ENCODE data around the gene TSBP1.
A peak's percentile ranks its signal among the peaks of the same experiment; 100 is the strongest.

TSBP1 gene

DNA sequence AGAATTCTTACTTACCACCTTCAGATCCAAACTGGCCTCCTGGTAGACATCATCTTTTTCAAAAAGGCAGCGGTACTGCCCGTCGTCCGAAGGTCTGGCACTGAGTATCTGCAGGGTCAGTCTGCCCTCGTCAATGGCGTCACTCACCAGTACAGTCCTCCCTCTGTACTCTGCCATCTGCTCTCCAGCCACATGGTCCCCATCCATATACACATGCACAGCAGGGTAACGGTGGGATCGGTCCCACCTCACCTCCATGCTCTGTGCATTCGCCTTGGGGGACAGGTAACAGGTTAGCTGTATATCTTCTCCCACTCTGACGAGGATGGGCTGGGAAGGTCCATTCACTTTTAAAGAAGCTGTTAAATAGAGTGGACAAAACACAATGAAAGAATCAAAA lies 24.3 kb upstream of the TSBP1 start:
- Histone ChIP-seq H3K79me2 (ENCODE audit: insufficient read depth, low read length) (no peaks in the 10 kb centered on the region), H3K9me2 (replicated peaks; ENCODE audit: low read depth, low read length) (no peaks in the 10 kb centered on the region), H3K27me3 (ENCODE audit: insufficient read depth, low read length, poor library complexity, severe bottlenecking) (no peaks in the 10 kb centered on the region), H3K36me3 (ENCODE audit: insufficient read depth, low read length) (no peaks in the 10 kb centered on the region), H3K4me3 (ENCODE audit: low read length, poor library complexity, severe bottlenecking) (no peak overlapping the region), H3K9me3 (ENCODE audit: insufficient read depth, low read depth, low read length) (no peaks in the 10 kb centered on the region), H2AFZ (ENCODE audit: low read length) (no peak overlapping the region), H3K4me1 (ENCODE audit: insufficient read depth, low read length, poor library complexity, severe bottlenecking) (peaks cover 8% of the 10 kb centered on the region), H3K4me2 (ENCODE audit: low read depth, low read length, poor library complexity, severe bottlenecking) (no peak overlapping the region), H4K20me1 (ENCODE audit: insufficient read depth, low read length, poor library complexity, severe bottlenecking) (no peaks in the 10 kb centered on the region), H3K9ac (ENCODE audit: low read depth, low read length, poor library complexity, severe bottlenecking) (no peak overlapping the region), H3F3A (ENCODE audit: low read depth) (no peaks in the 10 kb centered on the region)
- no peak for TF ChIP-seq EZH2phosphoT487 (IDR thresholded peaks at IDR 0.05; ENCODE audit: borderline replicate concordance)
- no peak for TF ChIP-seq CTCF (conservative IDR thresholded peaks at IDR 0.05; ENCODE audit: low read length)

- no peaks in the 10 kb centered on the region for H3K9me2 ChIP-seq (replicated peaks; ENCODE audit: low read depth, low read length)
- H2AFZ ChIP-seq (ENCODE audit: low read length): no peak overlapping the region
- H3K27me3 ChIP-seq (ENCODE audit: insufficient read depth, low read length, poor library complexity, severe bottlenecking): no peaks in the 10 kb centered on the region
- H3K79me2 ChIP-seq (ENCODE audit: insufficient read depth, low read length): no peaks in the 10 kb centered on the region
- H3F3A ChIP-seq (ENCODE audit: low read depth): no peaks in the 10 kb centered on the region
- H3K4me1 ChIP-seq (ENCODE audit: insufficient read depth, low read length, poor library complexity, severe bottlenecking): peaks cover 14% of the 10 kb centered on the region
- TF ChIP-seq CTCF (conservative IDR thresholded peaks at IDR 0.05; ENCODE audit: low read length) (0 out of 2 replicates have a peak, but pooled peaks have one; percentile 23), EZH2phosphoT487 (IDR thresholded peaks at IDR 0.05; ENCODE audit: borderline replicate concordance) (no peak)
- no peaks in the 10 kb centered on the region for H4K20me1 ChIP-seq (ENCODE audit: insufficient read depth, low read length, poor library complexity, severe bottlenecking)
- H3K4me3 ChIP-seq (ENCODE audit: low read length, poor library complexity, severe bottlenecking): no peak overlapping the region
- H3K4me2 ChIP-seq (ENCODE audit: low read depth, low read length, poor library complexity, severe bottlenecking): no peak overlapping the region
- H3K9me3 ChIP-seq (ENCODE audit: insufficient read depth, low read depth, low read length): no peaks in the 10 kb centered on the region
- H3K9ac ChIP-seq (ENCODE audit: low read depth, low read length, poor library complexity, severe bottlenecking): no peak overlapping the region
- no peaks in the 10 kb centered on the region for H3K36me3 ChIP-seq (ENCODE audit: insufficient read depth, low read length)
Measured at GRCh38 chr6:32393665-32394420, 22.1 kb upstream of the TSBP1 start.

DNA sequence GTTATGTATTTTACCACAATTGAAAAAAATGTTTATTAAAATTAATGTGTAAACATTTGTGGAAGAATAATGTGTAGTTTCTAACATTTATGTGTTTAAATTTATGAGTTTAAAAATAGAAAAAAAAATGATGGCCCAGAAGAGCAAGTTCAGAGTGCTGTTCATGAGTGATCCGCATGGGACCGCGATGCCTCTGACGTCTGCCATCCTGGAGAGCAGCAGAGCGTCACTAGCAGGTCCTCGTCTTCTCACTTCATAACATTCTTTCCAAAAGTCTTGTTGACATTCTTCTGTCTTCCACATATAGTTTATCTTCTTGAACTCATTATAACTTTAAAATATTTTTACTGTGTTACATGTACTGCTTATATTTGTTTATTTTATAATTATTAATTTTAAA lies 19.8 kb upstream of the TSBP1 start:
- no peaks in the 10 kb centered on the region for H4K20me1 ChIP-seq (ENCODE audit: insufficient read depth, low read length, poor library complexity, severe bottlenecking)
- no peak overlapping the region for H3K4me3 ChIP-seq (ENCODE audit: low read length, poor library complexity, severe bottlenecking)
- TF ChIP-seq CTCF (conservative IDR thresholded peaks at IDR 0.05; ENCODE audit: low read length) (no peak), EZH2phosphoT487 (IDR thresholded peaks at IDR 0.05; ENCODE audit: borderline replicate concordance) (no peak)
- H3F3A ChIP-seq (ENCODE audit: low read depth): no peaks in the 10 kb centered on the region
- no peak overlapping the region for H3K4me2 ChIP-seq (ENCODE audit: low read depth, low read length, poor library complexity, severe bottlenecking)
- H3K9ac ChIP-seq (ENCODE audit: low read depth, low read length, poor library complexity, severe bottlenecking): no peak overlapping the region
- H3K4me1 ChIP-seq (ENCODE audit: insufficient read depth, low read length, poor library complexity, severe bottlenecking): peaks cover 14% of the 10 kb centered on the region
- H3K36me3 ChIP-seq (ENCODE audit: insufficient read depth, low read length): no peaks in the 10 kb centered on the region
- H3K9me3 ChIP-seq (ENCODE audit: insufficient read depth, low read depth, low read length): no peaks in the 10 kb centered on the region
- no peaks in the 10 kb centered on the region for H3K79me2 ChIP-seq (ENCODE audit: insufficient read depth, low read length)
- no peaks in the 10 kb centered on the region for H3K9me2 ChIP-seq (replicated peaks; ENCODE audit: low read depth, low read length)
- no peaks in the 10 kb centered on the region for H3K27me3 ChIP-seq (ENCODE audit: insufficient read depth, low read length, poor library complexity, severe bottlenecking)
- no peak overlapping the region for H2AFZ ChIP-seq (ENCODE audit: low read length)
